ENCODE results near the gene ARID3B.

The ARID3B gene

DNA sequence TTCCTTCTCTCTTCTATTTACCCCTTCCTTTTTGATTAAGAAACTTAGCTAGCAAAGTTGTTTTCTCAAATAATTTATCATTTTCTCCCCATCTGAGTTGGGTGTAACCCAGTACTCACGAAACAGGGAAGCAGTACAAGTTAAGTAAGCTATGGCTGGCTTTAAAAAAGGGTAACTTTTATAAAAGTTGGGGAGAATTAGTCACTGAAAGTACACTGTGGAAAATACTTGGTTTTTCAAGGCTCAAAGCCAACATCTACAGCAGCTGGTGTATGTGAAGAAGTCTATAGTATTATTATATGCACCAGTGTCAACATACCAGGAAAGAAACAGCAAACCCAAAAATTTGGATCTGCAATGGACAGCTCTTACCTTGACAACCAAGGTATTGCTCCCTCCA is 100.1 kb downstream of the ARID3B start:
- Histone ChIP-seq H3K36me3 (ENCODE audit: control insufficient read depth, insufficient read depth, low read length) (peaks cover 11% of the 10 kb centered on the region), H3K4me3 (replicated peaks; ENCODE audit: low read depth, low read length) (no peak overlapping the region), H3K27me3 (replicated peaks; ENCODE audit: control insufficient read depth, insufficient read depth, low read length) (no peaks in the 10 kb centered on the region)
- TF ChIP-seq, protein P1, sequence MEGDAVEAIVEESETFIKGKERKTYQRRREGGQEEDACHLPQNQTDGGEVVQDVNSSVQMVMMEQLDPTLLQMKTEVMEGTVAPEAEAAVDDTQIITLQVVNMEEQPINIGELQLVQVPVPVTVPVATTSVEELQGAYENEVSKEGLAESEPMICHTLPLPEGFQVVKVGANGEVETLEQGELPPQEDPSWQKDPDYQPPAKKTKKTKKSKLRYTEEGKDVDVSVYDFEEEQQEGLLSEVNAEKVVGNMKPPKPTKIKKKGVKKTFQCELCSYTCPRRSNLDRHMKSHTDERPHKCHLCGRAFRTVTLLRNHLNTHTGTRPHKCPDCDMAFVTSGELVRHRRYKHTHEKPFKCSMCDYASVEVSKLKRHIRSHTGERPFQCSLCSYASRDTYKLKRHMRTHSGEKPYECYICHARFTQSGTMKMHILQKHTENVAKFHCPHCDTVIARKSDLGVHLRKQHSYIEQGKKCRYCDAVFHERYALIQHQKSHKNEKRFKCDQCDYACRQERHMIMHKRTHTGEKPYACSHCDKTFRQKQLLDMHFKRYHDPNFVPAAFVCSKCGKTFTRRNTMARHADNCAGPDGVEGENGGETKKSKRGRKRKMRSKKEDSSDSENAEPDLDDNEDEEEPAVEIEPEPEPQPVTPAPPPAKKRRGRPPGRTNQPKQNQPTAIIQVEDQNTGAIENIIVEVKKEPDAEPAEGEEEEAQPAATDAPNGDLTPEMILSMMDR (IDR thresholded peaks at IDR 0.05; ENCODE audit: insufficient read depth, low read length, poor library complexity, severe bottlenecking), result no peak
- DNase-seq (ENCODE audit: extremely low read depth, insufficient read length), result no peak

DNA sequence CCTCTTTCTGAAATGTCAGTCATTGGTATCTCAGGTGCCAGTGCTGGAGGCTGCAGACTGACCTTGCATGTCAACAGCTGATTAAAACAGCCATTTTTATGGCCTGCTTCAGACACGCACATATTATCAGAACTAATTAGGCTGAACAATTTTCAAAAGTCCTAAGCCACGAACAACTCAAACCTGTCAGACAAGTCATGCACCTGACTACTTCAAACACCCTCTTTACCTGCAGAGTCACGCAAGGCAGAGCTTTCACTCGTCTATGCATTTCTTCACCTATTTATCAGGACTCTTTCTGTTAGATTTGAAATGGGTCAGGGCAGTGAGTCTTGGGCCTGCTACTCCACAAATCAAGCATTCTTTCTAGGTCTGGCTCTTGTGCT is 101.3 kb downstream of the ARID3B start:
- peaks cover 9% of the 10 kb centered on the region for H3K36me3 ChIP-seq (ENCODE audit: control insufficient read depth, insufficient read depth, low read length)
- no peak overlapping the region for H3K4me3 ChIP-seq (replicated peaks; ENCODE audit: low read depth, low read length)
- TF ChIP-seq, protein P1 (IDR thresholded peaks at IDR 0.05; ENCODE audit: insufficient read depth, low read length, poor library complexity, severe bottlenecking), result no peak
- DNase-seq (ENCODE audit: extremely low read depth, insufficient read length), result no peak
- H3K27me3 ChIP-seq (replicated peaks; ENCODE audit: control insufficient read depth, insufficient read depth, low read length), result no peaks in the 10 kb centered on the region

DNA sequence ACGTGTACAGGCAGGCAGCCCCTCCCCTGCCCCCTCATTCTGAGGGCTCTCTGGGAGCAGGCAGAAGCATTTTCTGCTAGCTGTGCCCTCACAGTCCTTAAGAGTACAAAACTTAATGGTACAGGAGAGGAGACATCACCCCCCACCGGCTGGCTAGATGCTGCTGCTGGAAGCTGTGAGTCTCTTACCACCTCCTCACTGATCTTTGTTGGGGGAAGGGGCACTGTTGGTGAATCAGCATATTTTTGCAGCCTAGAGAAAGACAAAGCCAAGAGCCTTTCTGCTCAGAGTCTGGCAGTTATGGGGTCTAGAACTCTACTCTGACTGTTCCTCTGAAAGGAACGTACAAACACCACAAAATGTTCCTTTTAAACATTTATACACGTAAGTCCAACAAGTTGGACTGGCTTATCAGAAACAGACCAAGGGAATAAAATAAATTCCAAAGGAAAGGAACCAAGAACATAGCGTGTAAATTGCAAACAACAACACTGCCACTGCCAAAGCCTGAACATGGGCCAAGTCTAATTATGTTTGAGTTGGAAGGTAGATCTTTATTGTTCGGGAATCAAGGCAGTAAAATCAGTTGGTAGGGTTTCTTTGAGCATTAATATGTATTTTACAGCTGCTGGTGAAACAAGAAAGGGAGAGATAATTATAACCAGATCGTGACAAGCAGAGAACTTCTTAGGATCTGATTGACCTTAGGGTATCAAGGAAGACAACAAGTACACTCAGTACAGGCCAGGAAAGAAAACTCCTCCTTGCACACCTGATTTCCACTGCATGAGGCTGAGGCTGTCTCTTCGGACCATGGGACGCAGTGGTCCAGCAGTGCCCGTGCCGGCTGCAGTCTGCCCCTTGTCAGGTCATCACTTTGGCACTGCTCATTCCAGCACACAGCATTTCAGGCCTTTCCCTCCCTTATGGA is 102.0 kb downstream of the ARID3B start:
- DNase-seq (ENCODE audit: extremely low read depth, insufficient read length), result no peak
- Histone ChIP-seq H3K4me3 (replicated peaks; ENCODE audit: low read depth, low read length) (no peak overlapping the region), H3K36me3 (ENCODE audit: control insufficient read depth, insufficient read depth, low read length) (peaks cover 6% of the 10 kb centered on the region), H3K27me3 (replicated peaks; ENCODE audit: control insufficient read depth, insufficient read depth, low read length) (no peaks in the 10 kb centered on the region)
- TF ChIP-seq, protein P1 (IDR thresholded peaks at IDR 0.05; ENCODE audit: insufficient read depth, low read length, poor library complexity, severe bottlenecking), result no peak

DNA sequence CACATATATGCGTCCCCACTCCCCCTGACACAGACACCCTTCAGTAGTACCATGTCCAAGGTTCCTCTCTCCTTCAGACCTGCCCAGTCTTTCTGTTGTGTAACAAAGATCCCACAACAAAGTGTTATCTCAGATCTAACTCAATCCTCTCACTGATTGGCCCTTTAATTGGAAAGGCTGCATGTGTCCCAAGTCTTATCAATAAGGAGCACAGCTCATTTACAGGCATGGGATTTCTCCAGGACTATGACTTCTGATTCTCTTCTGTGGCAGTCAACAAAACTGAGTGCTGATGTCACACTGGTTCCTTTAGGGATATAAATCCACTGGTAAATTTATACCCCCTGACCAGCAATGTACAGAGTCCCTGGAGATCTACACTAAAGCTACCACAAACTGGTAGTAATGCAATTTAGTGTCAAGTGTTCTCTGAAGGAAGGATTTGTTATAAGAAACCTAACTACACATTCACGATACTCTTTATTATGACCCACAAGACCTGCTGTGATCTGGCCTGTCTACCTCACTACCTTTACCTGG is 102.7 kb downstream of the ARID3B start:
- H3K36me3 ChIP-seq (ENCODE audit: control insufficient read depth, insufficient read depth, low read length), result peaks cover 6% of the 10 kb centered on the region
- TF ChIP-seq, protein P1 (IDR thresholded peaks at IDR 0.05; ENCODE audit: insufficient read depth, low read length, poor library complexity, severe bottlenecking), result no peak
- no peaks in the 10 kb centered on the region for H3K27me3 ChIP-seq (replicated peaks; ENCODE audit: control insufficient read depth, insufficient read depth, low read length)
- no peak overlapping the region for H3K4me3 ChIP-seq (replicated peaks; ENCODE audit: low read depth, low read length)
- no peak for DNase-seq (ENCODE audit: extremely low read depth, insufficient read length)

DNA sequence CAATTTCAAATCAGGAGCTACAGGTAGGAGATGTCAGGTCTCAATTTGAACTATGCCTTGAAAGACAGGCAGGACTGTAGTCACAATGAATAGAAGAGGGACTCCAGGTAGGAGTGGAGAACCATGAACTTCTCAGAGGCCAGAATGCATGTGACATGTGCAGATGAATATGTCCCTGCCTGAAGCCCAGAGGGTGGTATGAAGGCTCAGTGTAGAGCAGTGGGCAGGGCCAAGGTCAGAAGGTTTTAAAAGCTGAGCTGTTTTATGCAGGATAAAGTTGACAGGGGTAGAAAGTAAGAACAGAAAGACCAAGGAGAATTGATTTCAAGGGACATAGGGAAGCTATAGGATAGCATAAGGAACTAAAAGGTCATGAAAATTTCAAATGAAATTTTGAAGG is 105.5 kb downstream of the ARID3B start:
- DNase-seq (ENCODE audit: extremely low read depth, insufficient read length), result no peak

More for the DNA sequence above, 105.5 kb downstream of the ARID3B start:
- TF ChIP-seq, protein P1 (IDR thresholded peaks at IDR 0.05; ENCODE audit: insufficient read depth, low read length, poor library complexity, severe bottlenecking), result no peak
- Histone ChIP-seq H3K36me3 (ENCODE audit: control insufficient read depth, insufficient read depth, low read length) (peaks cover 2% of the 10 kb centered on the region), H3K4me3 (replicated peaks; ENCODE audit: low read depth, low read length) (no peak overlapping the region), H3K27me3 (replicated peaks; ENCODE audit: control insufficient read depth, insufficient read depth, low read length) (no peaks in the 10 kb centered on the region)
